RWPE1 (cell line): Measurements from ENCODE around the gene SERGEF.

Experiments
- CTCF ChIA-PET: fragments of 350-600 bp; sonication (Branson Sonifier 250); formaldehyde crosslinking; extraction: SDS; loops from one replicate; lab custom pipeline; 2021; lab: Yijun Ruan, JAX
- POLR2A ChIA-PET: fragments of 400-600 bp; formaldehyde crosslinking; extraction: SDS; loops from one replicate; lab custom pipeline; 2020; ENCODE audit warnings: antibody characterized with exemption; ENCODE audit not compliant: low non-redundant PET; lab: Yijun Ruan, JAX
- DNase-seq: peaks from one replicate; pipeline ENCODE4 v3.0.0; 2012; ENCODE audit warnings: low spot score
- H3K27ac ChIP-seq: fragments of 450-650 bp; 2 replicates; pipeline ENCODE4 v1.5.1; 2017
- TF ChIP-seq, protein P1 (sequence below): fragments of 450-650 bp; conservative IDR thresholded peaks from 2 replicates; pipeline ENCODE4 v1.5.1; 2017; ENCODE audit warnings: low read depth, mild to moderate bottlenecking

SERGEF gene

GRCh38 chr11:17861036-17861755 lies 151.7 kb downstream of the SERGEF start:
- TF ChIP-seq, protein P1, sequence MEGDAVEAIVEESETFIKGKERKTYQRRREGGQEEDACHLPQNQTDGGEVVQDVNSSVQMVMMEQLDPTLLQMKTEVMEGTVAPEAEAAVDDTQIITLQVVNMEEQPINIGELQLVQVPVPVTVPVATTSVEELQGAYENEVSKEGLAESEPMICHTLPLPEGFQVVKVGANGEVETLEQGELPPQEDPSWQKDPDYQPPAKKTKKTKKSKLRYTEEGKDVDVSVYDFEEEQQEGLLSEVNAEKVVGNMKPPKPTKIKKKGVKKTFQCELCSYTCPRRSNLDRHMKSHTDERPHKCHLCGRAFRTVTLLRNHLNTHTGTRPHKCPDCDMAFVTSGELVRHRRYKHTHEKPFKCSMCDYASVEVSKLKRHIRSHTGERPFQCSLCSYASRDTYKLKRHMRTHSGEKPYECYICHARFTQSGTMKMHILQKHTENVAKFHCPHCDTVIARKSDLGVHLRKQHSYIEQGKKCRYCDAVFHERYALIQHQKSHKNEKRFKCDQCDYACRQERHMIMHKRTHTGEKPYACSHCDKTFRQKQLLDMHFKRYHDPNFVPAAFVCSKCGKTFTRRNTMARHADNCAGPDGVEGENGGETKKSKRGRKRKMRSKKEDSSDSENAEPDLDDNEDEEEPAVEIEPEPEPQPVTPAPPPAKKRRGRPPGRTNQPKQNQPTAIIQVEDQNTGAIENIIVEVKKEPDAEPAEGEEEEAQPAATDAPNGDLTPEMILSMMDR, result no peak
- POLR2A ChIA-PET, result no interaction called here
- H3K27ac ChIP-seq, result no peak overlapping the region
- DNase-seq, result no peak
- CTCF ChIA-PET, result interaction anchor here (1.1 kb wide), 1 partner anchor 37 kb away, joined by 3 read pairs; no protein-coding TSS in a partner anchor

GRCh38 chr11:17859552-17859951 lies 153.3 kb downstream of the SERGEF start:
- TF ChIP-seq, protein P1, result no peak
- DNase-seq, result no peak
- H3K27ac ChIP-seq, result no peak overlapping the region
- POLR2A ChIA-PET, result no interaction called here
- CTCF ChIA-PET, result no interaction called here

DNA sequence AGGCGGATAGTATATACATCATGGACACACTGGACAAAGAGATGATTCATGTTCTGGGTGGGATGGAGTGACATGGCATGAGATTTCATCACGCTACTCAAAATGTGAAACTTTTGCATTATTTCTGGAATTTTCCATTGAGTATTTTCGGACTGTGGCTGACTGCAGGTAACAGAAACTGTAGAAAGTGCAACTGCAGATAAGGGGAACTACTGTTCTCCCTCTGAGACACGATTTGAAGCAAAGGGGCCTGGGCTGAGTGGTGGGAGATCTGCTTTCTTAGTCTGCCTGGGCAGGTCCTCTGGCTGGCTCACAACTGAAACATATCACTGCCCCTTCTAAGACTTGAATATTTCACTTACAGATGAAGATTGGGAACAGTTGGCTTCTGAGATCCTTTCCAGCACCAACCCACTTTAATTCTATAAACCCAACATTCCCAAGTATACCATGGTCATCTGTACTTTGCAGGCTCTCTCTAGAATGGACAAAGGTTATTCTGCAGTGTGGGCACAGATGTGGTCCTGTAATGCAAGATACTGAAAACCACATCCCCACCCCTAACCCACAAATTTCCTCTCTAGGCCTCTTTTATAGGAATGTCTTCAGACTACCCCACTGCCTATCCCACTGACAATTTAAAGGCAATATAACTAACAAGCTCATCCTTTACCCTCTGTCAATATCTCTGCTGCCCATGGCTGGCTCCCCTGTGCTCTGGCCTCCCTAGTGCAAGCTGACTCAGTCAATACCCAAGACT lies 157.1 kb downstream of the SERGEF start:
- POLR2A ChIA-PET, result no interaction called here
- TF ChIP-seq, protein P1, result no peak
- CTCF ChIA-PET, result interaction anchor here (0.6 kb wide), 2 partner anchors 10 to 65 kb away, joined by 3 read pairs; no protein-coding TSS in a partner anchor
- no peak for DNase-seq
- no peak overlapping the region for H3K27ac ChIP-seq

GRCh38 chr11:17853280-17853679 lies 159.6 kb downstream of the SERGEF start:
- H3K27ac ChIP-seq, result no peak overlapping the region
- no peak for DNase-seq
- CTCF ChIA-PET, result interaction anchor here (1.4 kb wide), 1 partner anchor 11 kb away, joined by 4 read pairs; no protein-coding TSS in a partner anchor
- POLR2A ChIA-PET, result no interaction called here
- TF ChIP-seq, protein P1, result no peak

DNA sequence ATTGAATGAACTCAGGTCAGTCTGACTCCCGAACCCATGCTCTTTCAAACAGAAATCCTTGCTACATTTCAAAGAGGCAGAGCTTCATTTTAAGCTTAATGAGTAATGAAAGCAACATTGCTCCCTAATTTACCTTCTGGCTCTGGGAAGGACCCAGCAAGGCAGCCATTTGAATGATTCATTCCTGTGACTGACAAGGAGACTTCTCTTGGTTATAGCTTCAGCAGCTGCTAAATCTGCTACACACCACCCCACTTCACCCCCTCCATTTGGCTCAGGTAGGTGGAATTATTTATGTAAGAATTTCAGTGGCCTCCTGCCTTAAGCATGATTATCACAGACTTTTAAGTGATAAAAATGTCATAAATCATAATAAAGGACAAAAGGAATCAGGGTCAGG lies 160.6 kb downstream of the SERGEF start:
- CTCF ChIA-PET, result interaction anchor here (0.6 kb wide), 1 partner anchor 911 kb away, joined by 3 read pairs; no protein-coding TSS in a partner anchor
- no peak for DNase-seq

GRCh38 chr11:17851697-17852096 lies 161.2 kb downstream of the SERGEF start:
- ChIA-PET CTCF (interaction anchor here (0.6 kb wide), 1 partner anchor 912 kb away, joined by 3 read pairs; no protein-coding TSS in a partner anchor), POLR2A (no interaction called here)
- TF ChIP-seq, protein P1, result no peak
- no peak overlapping the region for H3K27ac ChIP-seq
- DNase-seq, result no peak

More for the DNA sequence above, 160.6 kb downstream of the SERGEF start:
- POLR2A ChIA-PET, result interaction anchor here (0.6 kb wide), 1 partner anchor 358 kb away, joined by 3 read pairs; no protein-coding TSS in a partner anchor
- no peak overlapping the region for H3K27ac ChIP-seq
- TF ChIP-seq, protein P1, result no peak
